ENCODE results near the gene TUBA1C.

DNA sequence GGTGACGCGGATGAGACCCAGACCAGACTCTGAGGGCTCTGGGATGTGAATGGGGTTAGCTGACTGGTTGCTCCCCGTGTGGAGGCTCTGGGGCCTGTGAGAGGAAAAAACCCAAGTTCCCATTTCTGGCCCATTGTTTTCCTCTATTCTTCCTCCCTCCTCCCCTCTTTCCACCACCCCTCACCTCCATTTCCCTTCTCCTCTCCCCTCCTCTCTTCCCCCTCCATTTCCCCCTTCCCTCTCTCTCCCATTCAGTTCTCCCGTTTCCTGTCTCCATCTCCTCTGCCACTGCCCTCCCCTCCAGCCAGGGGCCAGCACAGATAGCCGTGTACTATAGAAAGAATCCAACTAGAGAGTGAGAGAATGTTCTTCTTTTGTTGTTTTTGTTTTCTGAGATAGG, 17.4 kb downstream of the TUBA1C start:
- TF ChIP-seq CTCF (IDR thresholded peaks at IDR 0.05; ENCODE audit: insufficient read depth, low read length, poor library complexity, severe bottlenecking) (no peak), EZH2phosphoT487 (conservative IDR thresholded peaks at IDR 0.05; ENCODE audit: low read length) (no peak)
